Neural cell (in vitro differentiated cells): ENCODE measurements around the gene PLEKHA1. TPM values are rescaled to one million over a fixed set of nuclear protein-coding genes. Genes with fewer than 3 reads are reported as not detected.

Experiments
- H2AFZ ChIP-seq: fragments of 200-600, 300-800 bp; sonication (generic), shearing (Covaris generic); 2 replicates; pipeline ENCODE4 v1.6.0; 2014; ENCODE audit warnings: low read depth, mild to moderate bottlenecking, antibody characterized with exemption, low read length, moderate library complexity
- H3F3A ChIP-seq: fragments of 200-600 bp; shearing (Covaris generic); 2 replicates; pipeline ENCODE4 v1.6.1; 2016; ENCODE audit warnings: mild to moderate bottlenecking, moderate library complexity, mixed read lengths, antibody characterized with exemption, low read length; ENCODE audit not compliant: insufficient read depth, poor library complexity, severe bottlenecking
- H3K27ac ChIP-seq: fragments of 200-600, 300-800 bp; sonication (generic), shearing (Covaris generic); 2 replicates; pipeline ENCODE4 v1.5.1; 2014; ENCODE audit warnings: mild to moderate bottlenecking, low read length, moderate library complexity
- H3K27me3 ChIP-seq: fragments of 300-800, 200-600 bp; sonication (generic), shearing (Covaris generic); 2 replicates; pipeline ENCODE4 v1.6.0; 2014; ENCODE audit warnings: mild to moderate bottlenecking, low read depth, low read length, moderate library complexity; ENCODE audit not compliant: insufficient read depth
- H3K36me3 ChIP-seq: fragments of 300-800, 200-600 bp; sonication (generic), shearing (Covaris generic); 2 replicates; pipeline ENCODE4 v1.5.1; 2014; ENCODE audit warnings: mild to moderate bottlenecking, antibody characterized with exemption, low read length, moderate library complexity; ENCODE audit not compliant: insufficient read depth
- H3K4me2 ChIP-seq: fragments of 300-800, 200-600 bp; sonication (generic), shearing (Covaris generic); 2 replicates; pipeline ENCODE4 v1.6.0; 2014; ENCODE audit warnings: mild to moderate bottlenecking, low read length
- H3K4me3 ChIP-seq: fragments of 300-800, 200-600 bp; sonication (generic), shearing (Covaris generic); 2 replicates; pipeline ENCODE4 v1.5.1; 2014; ENCODE audit warnings: mild to moderate bottlenecking, low read length, moderate library complexity
- H3K79me2 ChIP-seq: fragments of 200-600 bp; shearing (Covaris generic); replicated peaks from 2 replicates; pipeline ENCODE4 v1.6.0; 2014; ENCODE audit warnings: mild to moderate bottlenecking, low read length, moderate library complexity; ENCODE audit not compliant: insufficient read depth
- H3K9ac ChIP-seq: fragments of 300-800, 200-600 bp; sonication (generic), shearing (Covaris generic); 2 replicates; pipeline ENCODE4 v1.6.1; 2016; ENCODE audit warnings: mild to moderate bottlenecking, low read length, mixed read lengths
- H3K9me2 ChIP-seq: fragments of 200-600 bp; shearing (Covaris generic); 2 replicates; pipeline ENCODE4 v1.6.1; 2016; ENCODE audit warnings: mild to moderate bottlenecking, low read length, mixed read lengths; ENCODE audit not compliant: insufficient read depth
- H3K9me3 ChIP-seq: fragments of 200-600, 300-800 bp; sonication (generic), shearing (Covaris generic); 2 replicates; pipeline ENCODE4 v1.6.1; 2016; ENCODE audit warnings: mild to moderate bottlenecking, mixed run types, low read length, moderate library complexity, mixed read lengths
- H4K20me1 ChIP-seq: fragments of 200-600 bp; shearing (Covaris generic); 2 replicates; pipeline ENCODE4 v1.6.1; 2016; ENCODE audit warnings: mild to moderate bottlenecking, mixed run types; ENCODE audit not compliant: insufficient read depth
- CTCF ChIP-seq: fragments of 450-650 bp; IDR thresholded peaks from 2 replicates; pipeline ENCODE4 v1.5.1; 2014; ENCODE audit warnings: antibody characterized with exemption, mild to moderate bottlenecking, moderate library complexity; ENCODE audit not compliant: poor library complexity, severe bottlenecking
- EP300 ChIP-seq: fragments of 450-650 bp; conservative IDR thresholded peaks from 2 replicates; pipeline ENCODE4 v1.6.1; 2014; ENCODE audit warnings: antibody characterized with exemption, mild to moderate bottlenecking, moderate library complexity; ENCODE audit not compliant: poor library complexity, severe bottlenecking
- EZH2 ChIP-seq: fragments of 200-600, 300-800 bp; shearing (Covaris generic), sonication (generic); IDR thresholded peaks from 2 replicates; pipeline ENCODE4 v1.6.1; 2014; ENCODE audit warnings: antibody characterized with exemption, low read length, borderline replicate concordance, mild to moderate bottlenecking; ENCODE audit not compliant: insufficient read depth, poor library complexity, severe bottlenecking
- MXI1 ChIP-seq: fragments of 450-650 bp; conservative IDR thresholded peaks from 2 replicates; pipeline ENCODE4 v1.6.1; 2014; ENCODE audit warnings: antibody characterized with exemption, mild to moderate bottlenecking; ENCODE audit not compliant: poor library complexity, severe bottlenecking
- POLR2AphosphoS5 ChIP-seq: IDR thresholded peaks from 2 replicates; pipeline ENCODE4 v1.6.1; 2012
- RAD21 ChIP-seq: fragments of 450-650 bp; conservative IDR thresholded peaks from 2 replicates; pipeline ENCODE4 v1.6.1; 2014; ENCODE audit warnings: antibody characterized with exemption, mild to moderate bottlenecking, moderate library complexity
- REST ChIP-seq: IDR thresholded peaks from 2 replicates; pipeline ENCODE4 v1.6.1; 2012; ENCODE audit warnings: borderline replicate concordance
- SMC3 ChIP-seq: fragments of 450-650 bp; conservative IDR thresholded peaks from 2 replicates; pipeline ENCODE4 v1.6.1; 2014; ENCODE audit warnings: antibody characterized with exemption, mild to moderate bottlenecking, moderate library complexity; ENCODE audit not compliant: poor library complexity
- TAF1 ChIP-seq: IDR thresholded peaks from 2 replicates; pipeline ENCODE4 v1.6.1; 2012; ENCODE audit warnings: low read depth
- polyA plus RNA-seq: library from polyadenylated mRNA; depleted of rRNA; stranded (reverse); fragments of >200 nt; gene quantifications from 2 replicates; pipeline ENCODE4 v1.2.3, GENCODE V29; 2014

The PLEKHA1 gene
- polyA plus RNA-seq, 1 donor from 2014 or later, result 91.9 TPM

GRCh38 chr10:122328676-122329075, 45.8 kb upstream of the PLEKHA1 start:
- H3K27me3 ChIP-seq, result no peaks in the 10 kb centered on the region
- no peak for TF ChIP-seq CTCF
- TF ChIP-seq EZH2, result no peak
- TF ChIP-seq RAD21, result no peak
- no peak for TF ChIP-seq EP300
- no peak for TF ChIP-seq REST
- no peak for TF ChIP-seq TAF1
- no peak for TF ChIP-seq POLR2AphosphoS5
- TF ChIP-seq MXI1, result no peak
- TF ChIP-seq SMC3, result no peak
- H3K9me3 ChIP-seq, result no peaks in the 10 kb centered on the region
- H3K4me2 ChIP-seq, result no peak overlapping the region
- no peak overlapping the region for H2AFZ ChIP-seq
- no peak overlapping the region for H3K27ac ChIP-seq
- no peaks in the 10 kb centered on the region for H3K36me3 ChIP-seq
- H3F3A ChIP-seq, result no peaks in the 10 kb centered on the region
- no peaks in the 10 kb centered on the region for H3K9me2 ChIP-seq
- H3K79me2 ChIP-seq, result no peaks in the 10 kb centered on the region
- no peak overlapping the region for H3K9ac ChIP-seq
- H4K20me1 ChIP-seq, result no peaks in the 10 kb centered on the region
- no peak overlapping the region for H3K4me3 ChIP-seq

GRCh38 chr10:122329416-122329815, 45.1 kb upstream of the PLEKHA1 start:
- Histone ChIP-seq H3K27me3 (no peaks in the 10 kb centered on the region), H4K20me1 (no peaks in the 10 kb centered on the region), H3K36me3 (no peaks in the 10 kb centered on the region), H3K4me2 (no peak overlapping the region), H3K27ac (no peak overlapping the region), H3K9me2 (no peaks in the 10 kb centered on the region), H2AFZ (no peak overlapping the region), H3K79me2 (no peaks in the 10 kb centered on the region), H3K4me3 (no peak overlapping the region), H3K9ac (no peak overlapping the region), H3K9me3 (no peaks in the 10 kb centered on the region), H3F3A (no peaks in the 10 kb centered on the region)
- TF ChIP-seq CTCF (no peak), POLR2AphosphoS5 (no peak), EZH2 (no peak), MXI1 (no peak), TAF1 (no peak), SMC3 (no peak), RAD21 (no peak), EP300 (no peak), REST (no peak)
